SK-N-SH treated with all-trans-retinoic acid at 6 μM for 48 hours (cell line): ENCODE data around the gene KHSRP.
"Not testable (repeated sequence)": the region's sequence is repeated elsewhere in the genome, so short reads cannot be mapped to it uniquely, and the experiment has no call there.

Experiments
- ESRRG ChIP-seq: fragments of 250-450 bp; sonication (Bioruptor Pico); IDR thresholded peaks from 2 replicates; pipeline ENCODE4 v1.6.1; 2021; ENCODE audit warnings: mild to moderate bottlenecking
- OSR1 ChIP-seq: fragments of 250-450 bp; sonication (Bioruptor Pico); IDR thresholded peaks from 2 replicates; pipeline ENCODE4 v1.8.0; 2022; ENCODE audit warnings: moderate library complexity, mild to moderate bottlenecking, inconsistent platforms
- PPARA ChIP-seq: fragments of 250-450 bp; sonication (Bioruptor Pico); IDR thresholded peaks from 2 replicates; pipeline ENCODE4 v1.5.0; 2020; ENCODE audit warnings: mild to moderate bottlenecking, borderline replicate concordance
- RARB ChIP-seq: fragments of 250-450 bp; sonication (Bioruptor Pico); IDR thresholded peaks from 2 replicates; pipeline ENCODE4 v1.8.0; 2021; ENCODE audit warnings: mild to moderate bottlenecking, moderate library complexity
- SNAI2 ChIP-seq: fragments of 250-450 bp; sonication (Bioruptor Pico); IDR thresholded peaks from 2 replicates; pipeline ENCODE4 v1.5.0; 2020; ENCODE audit warnings: mild to moderate bottlenecking, moderate library complexity
- TCF4 ChIP-seq: fragments of 250-450 bp; sonication (Bioruptor Pico); IDR thresholded peaks from 2 replicates; pipeline ENCODE4 v1.8.0; 2021; ENCODE audit warnings: mild to moderate bottlenecking, moderate library complexity, borderline replicate concordance
- ZFP3 ChIP-seq: fragments of 250-450 bp; sonication (Bioruptor Pico); IDR thresholded peaks from 2 replicates; pipeline ENCODE4 v1.5.0; 2020; ENCODE audit warnings: mild to moderate bottlenecking, moderate library complexity
- ZFP30 ChIP-seq: fragments of 450-650 bp; formaldehyde crosslinking; IDR thresholded peaks from 2 replicates; pipeline ENCODE4 v1.5.0; 2022; ENCODE audit warnings: mild to moderate bottlenecking, moderate library complexity
- ZNF70 ChIP-seq: fragments of 450-650 bp; formaldehyde crosslinking; IDR thresholded peaks from 2 replicates; pipeline ENCODE4 v1.5.0; 2020; ENCODE audit warnings: mild to moderate bottlenecking, moderate library complexity
- TF ChIP-seq, protein P1 (sequence below): fragments of 250-450 bp; sonication (Bioruptor Pico); IDR thresholded peaks from 2 replicates; pipeline ENCODE4 v1.5.1; 2021; ENCODE audit warnings: mild to moderate bottlenecking, moderate library complexity
- TF ChIP-seq, protein P2 (sequence below): fragments of 250-450 bp; sonication (Bioruptor Pico); IDR thresholded peaks from 2 replicates; pipeline ENCODE4 v1.5.1; 2020; ENCODE audit warnings: low read depth, mild to moderate bottlenecking, moderate library complexity
- TF ChIP-seq, protein P3 (sequence below): fragments of 250-450 bp; sonication (Bioruptor Pico); IDR thresholded peaks from 2 replicates; pipeline ENCODE4 v1.5.0; 2020; ENCODE audit warnings: mild to moderate bottlenecking, moderate library complexity
- TF ChIP-seq, protein P4 (sequence below): fragments of 250-450 bp; sonication (Bioruptor Pico); IDR thresholded peaks from 2 replicates; pipeline ENCODE4 v1.8.0; 2020; ENCODE audit warnings: mild to moderate bottlenecking, moderate library complexity, borderline replicate concordance

DNA sequence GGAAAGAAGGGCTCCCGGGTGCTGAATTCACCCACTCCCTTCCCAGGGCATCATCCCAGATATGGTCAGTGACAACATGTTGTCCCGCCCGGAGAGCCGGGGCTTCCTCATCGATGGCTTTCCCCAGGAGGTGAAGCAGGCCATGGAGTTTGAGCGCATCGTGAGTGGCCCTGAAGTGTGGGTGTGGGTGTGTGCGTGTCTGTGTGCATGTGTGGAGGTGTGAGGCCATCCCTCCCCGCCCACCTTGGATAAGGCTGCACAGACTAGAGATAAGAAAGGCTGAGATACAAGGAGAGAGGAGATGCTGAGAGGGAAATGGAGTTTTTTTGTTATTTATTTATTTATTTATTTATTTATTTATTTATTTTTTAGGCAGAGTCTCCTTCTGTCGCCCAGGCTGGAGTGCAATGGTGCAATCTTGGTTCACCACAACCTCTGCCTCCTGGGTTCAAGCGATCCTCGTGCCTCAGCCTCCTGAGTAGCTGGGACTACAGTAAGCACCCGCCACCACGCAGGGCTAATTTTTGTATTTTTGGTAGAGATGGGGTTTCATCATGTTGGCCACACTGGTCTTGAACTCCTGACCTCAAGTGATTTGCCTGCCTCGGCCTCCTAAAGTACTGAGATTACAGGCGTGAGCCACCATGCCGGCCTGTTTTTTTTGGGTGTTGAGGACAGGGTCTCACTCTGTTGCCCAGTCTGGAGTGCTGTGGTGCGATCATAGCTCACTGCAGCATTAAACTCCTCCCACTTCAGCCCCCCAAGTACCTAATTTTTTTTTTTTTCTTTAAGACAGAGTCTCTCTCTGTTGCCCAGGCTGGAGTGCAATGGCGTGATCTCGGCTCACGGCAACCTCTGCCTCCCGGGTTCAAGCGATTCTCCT is 24.3 kb downstream of the KHSRP start:
- TF ChIP-seq, protein P1, sequence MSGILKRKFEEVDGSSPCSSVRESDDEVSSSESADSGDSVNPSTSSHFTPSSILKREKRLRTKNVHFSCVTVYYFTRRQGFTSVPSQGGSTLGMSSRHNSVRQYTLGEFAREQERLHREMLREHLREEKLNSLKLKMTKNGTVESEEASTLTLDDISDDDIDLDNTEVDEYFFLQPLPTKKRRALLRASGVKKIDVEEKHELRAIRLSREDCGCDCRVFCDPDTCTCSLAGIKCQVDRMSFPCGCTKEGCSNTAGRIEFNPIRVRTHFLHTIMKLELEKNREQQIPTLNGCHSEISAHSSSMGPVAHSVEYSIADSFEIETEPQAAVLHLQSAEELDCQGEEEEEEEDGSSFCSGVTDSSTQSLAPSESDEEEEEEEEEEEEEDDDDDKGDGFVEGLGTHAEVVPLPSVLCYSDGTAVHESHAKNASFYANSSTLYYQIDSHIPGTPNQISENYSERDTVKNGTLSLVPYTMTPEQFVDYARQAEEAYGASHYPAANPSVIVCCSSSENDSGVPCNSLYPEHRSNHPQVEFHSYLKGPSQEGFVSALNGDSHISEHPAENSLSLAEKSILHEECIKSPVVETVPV (CRISPR knock-in tag) = not testable (repeated sequence)
- not testable (repeated sequence) for TF ChIP-seq ZFP30 (CRISPR knock-in tag); TCF4 (CRISPR knock-in tag); RARB (CRISPR knock-in tag); OSR1; PPARA (CRISPR knock-in tag); SNAI2; ESRRG (CRISPR knock-in tag); ZNF70 (CRISPR knock-in tag); ZFP3 (CRISPR knock-in tag)
- TF ChIP-seq, protein P2, sequence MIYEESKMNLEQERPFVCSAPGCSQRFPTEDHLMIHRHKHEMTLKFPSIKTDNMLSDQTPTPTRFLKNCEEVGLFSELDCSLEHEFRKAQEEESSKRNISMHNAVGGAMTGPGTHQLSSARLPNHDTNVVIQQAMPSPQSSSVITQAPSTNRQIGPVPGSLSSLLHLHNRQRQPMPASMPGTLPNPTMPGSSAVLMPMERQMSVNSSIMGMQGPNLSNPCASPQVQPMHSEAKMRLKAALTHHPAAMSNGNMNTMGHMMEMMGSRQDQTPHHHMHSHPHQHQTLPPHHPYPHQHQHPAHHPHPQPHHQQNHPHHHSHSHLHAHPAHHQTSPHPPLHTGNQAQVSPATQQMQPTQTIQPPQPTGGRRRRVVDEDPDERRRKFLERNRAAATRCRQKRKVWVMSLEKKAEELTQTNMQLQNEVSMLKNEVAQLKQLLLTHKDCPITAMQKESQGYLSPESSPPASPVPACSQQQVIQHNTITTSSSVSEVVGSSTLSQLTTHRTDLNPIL (CRISPR knock-in tag) = not testable (repeated sequence)
- TF ChIP-seq, protein P3, sequence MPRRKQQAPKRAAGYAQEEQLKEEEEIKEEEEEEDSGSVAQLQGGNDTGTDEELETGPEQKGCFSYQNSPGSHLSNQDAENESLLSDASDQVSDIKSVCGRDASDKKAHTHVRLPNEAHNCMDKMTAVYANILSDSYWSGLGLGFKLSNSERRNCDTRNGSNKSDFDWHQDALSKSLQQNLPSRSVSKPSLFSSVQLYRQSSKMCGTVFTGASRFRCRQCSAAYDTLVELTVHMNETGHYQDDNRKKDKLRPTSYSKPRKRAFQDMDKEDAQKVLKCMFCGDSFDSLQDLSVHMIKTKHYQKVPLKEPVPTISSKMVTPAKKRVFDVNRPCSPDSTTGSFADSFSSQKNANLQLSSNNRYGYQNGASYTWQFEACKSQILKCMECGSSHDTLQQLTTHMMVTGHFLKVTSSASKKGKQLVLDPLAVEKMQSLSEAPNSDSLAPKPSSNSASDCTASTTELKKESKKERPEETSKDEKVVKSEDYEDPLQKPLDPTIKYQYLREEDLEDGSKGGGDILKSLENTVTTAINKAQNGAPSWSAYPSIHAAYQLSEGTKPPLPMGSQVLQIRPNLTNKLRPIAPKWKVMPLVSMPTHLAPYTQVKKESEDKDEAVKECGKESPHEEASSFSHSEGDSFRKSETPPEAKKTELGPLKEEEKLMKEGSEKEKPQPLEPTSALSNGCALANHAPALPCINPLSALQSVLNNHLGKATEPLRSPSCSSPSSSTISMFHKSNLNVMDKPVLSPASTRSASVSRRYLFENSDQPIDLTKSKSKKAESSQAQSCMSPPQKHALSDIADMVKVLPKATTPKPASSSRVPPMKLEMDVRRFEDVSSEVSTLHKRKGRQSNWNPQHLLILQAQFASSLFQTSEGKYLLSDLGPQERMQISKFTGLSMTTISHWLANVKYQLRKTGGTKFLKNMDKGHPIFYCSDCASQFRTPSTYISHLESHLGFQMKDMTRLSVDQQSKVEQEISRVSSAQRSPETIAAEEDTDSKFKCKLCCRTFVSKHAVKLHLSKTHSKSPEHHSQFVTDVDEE = not testable (repeated sequence)
- TF ChIP-seq, protein P4, sequence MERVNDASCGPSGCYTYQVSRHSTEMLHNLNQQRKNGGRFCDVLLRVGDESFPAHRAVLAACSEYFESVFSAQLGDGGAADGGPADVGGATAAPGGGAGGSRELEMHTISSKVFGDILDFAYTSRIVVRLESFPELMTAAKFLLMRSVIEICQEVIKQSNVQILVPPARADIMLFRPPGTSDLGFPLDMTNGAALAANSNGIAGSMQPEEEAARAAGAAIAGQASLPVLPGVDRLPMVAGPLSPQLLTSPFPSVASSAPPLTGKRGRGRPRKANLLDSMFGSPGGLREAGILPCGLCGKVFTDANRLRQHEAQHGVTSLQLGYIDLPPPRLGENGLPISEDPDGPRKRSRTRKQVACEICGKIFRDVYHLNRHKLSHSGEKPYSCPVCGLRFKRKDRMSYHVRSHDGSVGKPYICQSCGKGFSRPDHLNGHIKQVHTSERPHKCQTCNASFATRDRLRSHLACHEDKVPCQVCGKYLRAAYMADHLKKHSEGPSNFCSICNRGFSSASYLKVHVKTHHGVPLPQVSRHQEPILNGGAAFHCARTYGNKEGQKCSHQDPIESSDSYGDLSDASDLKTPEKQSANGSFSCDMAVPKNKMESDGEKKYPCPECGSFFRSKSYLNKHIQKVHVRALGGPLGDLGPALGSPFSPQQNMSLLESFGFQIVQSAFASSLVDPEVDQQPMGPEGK (CRISPR knock-in tag) = not testable (repeated sequence)
